Sigmoid colon (tissue), 4 donors: ENCODE results near the gene OR2C1.

Source experiments
- CTCF ChIP-seq, 4 experiments: fragments of 450-650 bp in 3 of 4; fragments of 200-600 bp in 1 of 4; IDR thresholded peaks; one replicate each; pipeline ENCODE4 v1.5.1; 2016 to 2019; ENCODE audit warnings: antibody characterized with exemption in 4 of 4, mild to moderate bottlenecking in 3 of 4, moderate library complexity in 2 of 4
- POLR2AphosphoS5 ChIP-seq, 4 donors: sonication (generic); formaldehyde crosslinking; IDR thresholded peaks; one replicate each; pipeline ENCODE4 v1.6.1; 2017; ENCODE audit warnings: antibody characterized with exemption in 4 of 4

DNA sequence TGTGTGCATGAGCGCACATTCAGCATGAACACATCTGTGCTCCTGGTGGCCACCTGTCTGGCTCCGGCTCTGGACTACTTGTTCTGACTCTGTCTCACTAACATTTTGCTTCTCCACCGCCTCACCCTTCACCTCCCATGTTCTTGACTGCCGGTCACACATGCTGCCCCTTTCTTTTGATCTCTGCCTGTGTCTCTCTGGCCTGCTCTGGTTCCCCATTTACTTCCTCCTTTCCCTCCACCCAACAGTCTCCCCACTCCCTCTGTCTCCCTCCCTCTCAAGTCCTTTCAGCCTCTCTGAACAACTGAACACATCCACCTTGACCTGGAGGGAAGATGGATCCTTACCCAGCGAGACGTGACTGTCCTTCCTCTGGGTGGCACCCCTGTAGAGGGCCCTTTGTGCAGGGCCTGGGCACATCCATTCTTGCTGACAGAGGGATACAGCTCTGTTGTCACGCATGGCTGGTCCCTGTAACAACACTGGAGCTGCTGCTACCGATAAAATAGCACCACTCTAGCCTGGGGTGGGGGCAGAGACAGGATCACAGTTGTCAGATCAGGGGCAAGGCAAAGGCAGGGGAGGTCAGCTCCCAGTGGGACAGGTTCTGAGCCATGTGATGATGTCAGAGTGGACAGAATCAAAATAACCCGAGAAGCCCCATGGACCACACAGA lies 34.1 kb downstream of the OR2C1 start:
- TF ChIP-seq POLR2AphosphoS5 (IDR thresholded peaks at IDR 0.05) (no peak), CTCF (IDR thresholded peaks at IDR 0.05) (no peak)
